ENCODE data around the gene UTP14C. TPM values are rescaled to one million over a fixed set of nuclear protein-coding genes. Genes with fewer than 3 reads are reported as not detected.

The UTP14C gene
- total and polyA plus RNA-seq, 11 donors = 3.1 to 15.4 (median 11.9) TPM

GRCh38 chr13:51997186-51997585 is 27.3 kb upstream of the UTP14C start:
- no peak for TF ChIP-seq CTCF (IDR thresholded peaks at IDR 0.05)
- TF ChIP-seq POLR2A (IDR thresholded peaks at IDR 0.05) = no peak
- Histone ChIP-seq H3K4me1 (peaks cover 0 to 43% (median 20%) of the 10 kb centered on the region in 12 donors), H3K4me3 (no peak overlapping the region), H3K27ac (no peak overlapping the region), H3K27me3 (no peaks in the 10 kb centered on the region), H3K9me3 (no peaks in the 10 kb centered on the region), H3K36me3 (no peaks in the 10 kb centered on the region)
- 91 to 99% (median 95%) methylated on average over 2 of the region's 2 CpGs for WGBS, 4 donors
- no peak for DNase-seq
- intact Hi-C loops (cut with DNase I) = loop anchor here in 4 of 10 donors (5.0 to 10.0 kb wide), 4 partner anchors 45 to 182 kb away; no protein-coding TSS in a partner anchor
- ATAC-seq = no peak

- DNase-seq (no peak), ATAC-seq (no peak)
- no peaks in the 10 kb centered on the region for H3K36me3 ChIP-seq
- WGBS, 4 donors = 74 to 81% (median 78%) methylated on average over 8 of the region's 8 CpGs
- no peaks in the 10 kb centered on the region for H3K27me3 ChIP-seq
- H3K27ac ChIP-seq = no peak overlapping the region
- peaks cover 0 to 43% (median 20%) of the 10 kb centered on the region in 12 donors for H3K4me1 ChIP-seq
- H3K4me3 ChIP-seq = no peak overlapping the region
- intact Hi-C loops (cut with DNase I) = loop anchor here in 4 of 10 donors (5.0 to 10.0 kb wide), 4 partner anchors 45 to 183 kb away; no protein-coding TSS in a partner anchor
- TF ChIP-seq CTCF (IDR thresholded peaks at IDR 0.05) (no peak), POLR2A (IDR thresholded peaks at IDR 0.05) (no peak)
- H3K9me3 ChIP-seq = no peaks in the 10 kb centered on the region
These were observed 26.7 kb upstream of the UTP14C start for GRCh38 chr13:51997641-51998330.

- no peak for DNase-seq
- 51 to 63% (median 56%) methylated on average over 6 of the region's 6 CpGs for WGBS, 4 donors
- ATAC-seq = no peak
- no peaks in the 10 kb centered on the region for H3K36me3 ChIP-seq
- no peaks in the 10 kb centered on the region for H3K9me3 ChIP-seq
- H3K27ac ChIP-seq = peak overlapping the region in 3 of 12 donors; percentile 0 to 52 (median 32)
- no peaks in the 10 kb centered on the region for H3K27me3 ChIP-seq
- peaks cover 0 to 43% (median 20%) of the 10 kb centered on the region in 12 donors for H3K4me1 ChIP-seq
- H3K4me3 ChIP-seq = no peak overlapping the region
- TF ChIP-seq CTCF (IDR thresholded peaks at IDR 0.05) = no peak
- no peak for TF ChIP-seq POLR2A (IDR thresholded peaks at IDR 0.05)
- intact Hi-C loops (cut with DNase I) = loop anchor here in 4 of 10 donors (5.0 to 10.0 kb wide), 4 partner anchors 47 to 184 kb away; no protein-coding TSS in a partner anchor
These were observed 25.6 kb upstream of the UTP14C start for GRCh38 chr13:51998723-51999509.

- WGBS, 4 donors = 44 to 60% (median 57%) methylated on average over 13 of the region's 13 CpGs
- Histone ChIP-seq H3K27me3 (no peaks in the 10 kb centered on the region), H3K36me3 (no peaks in the 10 kb centered on the region), H3K9me3 (no peaks in the 10 kb centered on the region), H3K27ac (peak overlapping the region in 4 of 12 donors; percentile 46 to 61 (median 53)), H3K4me1 (peaks cover 0 to 42% (median 20%) of the 10 kb centered on the region in 12 donors), H3K4me3 (peak overlapping the region in 1 of 12 donors; percentile 18)
- intact Hi-C loops (cut with DNase I) = loop anchor here in 4 of 10 donors (5.0 to 10.0 kb wide), 4 partner anchors 47 to 185 kb away; no protein-coding TSS in a partner anchor
- TF ChIP-seq POLR2A (IDR thresholded peaks at IDR 0.05) (no peak), CTCF (IDR thresholded peaks at IDR 0.05) (peak in 2 of 12 donors; percentile 12 to 14)
- DNase-seq (peak; percentile 73 to 89 (median 78)), ATAC-seq (peak; percentile 72 to 89 (median 86))
These were observed 25.0 kb upstream of the UTP14C start for GRCh38 chr13:51999510-51999911.

Measured in heart left ventricle (tissue), 16 donors.